HL-60/S4 treated with phorbol 12-myristate 13-acetate at 8.2 ng/mL for 4 days and 3 days (cell line): Measurements from ENCODE around the gene ZFP36L2.

Experiments
- in situ Hi-C: fragments of 300-500 bp; cut with MboI; formaldehyde crosslinking; loops from 2 replicates; pipeline ENCODE4 v1.15.0; 2022; ENCODE audit warnings: low sequenced_read_pairs

The ZFP36L2 gene

DNA sequence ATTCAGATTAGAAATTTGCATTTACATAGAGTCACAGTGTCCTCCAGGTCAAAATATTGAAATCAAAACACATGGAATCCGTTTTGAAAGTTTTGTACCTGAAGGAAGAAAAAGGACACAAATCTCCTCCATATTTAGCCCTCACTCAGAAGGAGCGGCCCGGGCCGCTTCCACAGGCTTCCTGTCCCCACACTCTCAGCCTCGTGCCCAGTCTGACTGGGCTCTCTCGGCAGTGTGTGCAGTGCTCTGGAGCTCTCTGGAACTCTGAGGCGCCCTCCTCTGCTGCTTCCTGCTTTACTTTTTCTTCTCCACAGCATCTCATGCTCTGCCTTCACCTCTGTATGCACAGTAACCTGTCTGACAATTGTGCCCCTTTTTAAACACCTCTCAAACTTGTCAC is 22.2 kb upstream of the ZFP36L2 start:
- in situ Hi-C loops, result loop anchor here (25.0 kb wide), 2 partner anchors 311 to 411 kb away; no protein-coding TSS in a partner anchor

DNA sequence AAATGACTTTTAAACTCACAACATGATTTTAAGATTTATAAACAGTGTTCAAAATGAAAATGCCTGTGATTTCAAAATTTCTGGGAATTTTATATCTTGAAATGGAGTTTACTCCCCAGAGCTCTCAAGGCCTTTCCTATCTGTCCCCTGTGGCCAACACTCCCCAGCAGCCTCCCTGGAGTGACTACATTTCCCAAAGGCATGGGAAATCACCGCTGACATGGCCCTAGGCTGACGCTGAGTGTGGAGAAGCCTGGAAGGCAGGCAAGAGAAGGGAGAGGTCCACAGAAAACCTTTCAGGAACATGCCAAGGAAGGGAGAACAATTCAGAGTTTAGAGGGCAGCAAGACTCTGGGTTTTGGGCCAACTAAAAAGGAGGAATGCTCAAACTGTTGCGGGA is 20.2 kb upstream of the ZFP36L2 start:
- in situ Hi-C loops, result loop anchor here (25.0 kb wide), 2 partner anchors 309 to 409 kb away; no protein-coding TSS in a partner anchor

DNA sequence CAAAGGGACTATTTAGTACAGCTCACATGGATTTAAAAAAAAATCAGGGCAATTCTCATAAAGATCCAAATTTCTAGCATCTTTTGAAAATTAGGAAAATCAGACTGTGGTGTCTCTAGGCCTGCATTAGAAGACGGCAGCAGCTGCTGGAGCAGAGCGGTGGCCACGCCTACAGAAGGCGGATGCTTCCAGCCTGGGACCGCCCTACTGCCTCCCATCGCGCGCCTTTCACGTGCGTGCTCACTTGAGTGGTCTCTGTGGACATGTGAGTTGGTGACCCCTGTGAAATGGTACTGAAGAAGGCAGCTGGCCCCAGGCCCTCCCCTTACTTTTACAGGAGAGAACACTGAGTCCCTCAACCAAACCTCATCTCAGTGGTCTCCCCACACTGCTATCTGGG is 15.2 kb upstream of the ZFP36L2 start:
- in situ Hi-C loops, result loop anchor here (25.0 kb wide), 2 partner anchors 304 to 404 kb away; no protein-coding TSS in a partner anchor

GRCh38 chr2:43240766-43241150 is 14.4 kb upstream of the ZFP36L2 start:
- in situ Hi-C loops, result loop anchor here (25.0 kb wide), 2 partner anchors 303 to 403 kb away; no protein-coding TSS in a partner anchor

DNA sequence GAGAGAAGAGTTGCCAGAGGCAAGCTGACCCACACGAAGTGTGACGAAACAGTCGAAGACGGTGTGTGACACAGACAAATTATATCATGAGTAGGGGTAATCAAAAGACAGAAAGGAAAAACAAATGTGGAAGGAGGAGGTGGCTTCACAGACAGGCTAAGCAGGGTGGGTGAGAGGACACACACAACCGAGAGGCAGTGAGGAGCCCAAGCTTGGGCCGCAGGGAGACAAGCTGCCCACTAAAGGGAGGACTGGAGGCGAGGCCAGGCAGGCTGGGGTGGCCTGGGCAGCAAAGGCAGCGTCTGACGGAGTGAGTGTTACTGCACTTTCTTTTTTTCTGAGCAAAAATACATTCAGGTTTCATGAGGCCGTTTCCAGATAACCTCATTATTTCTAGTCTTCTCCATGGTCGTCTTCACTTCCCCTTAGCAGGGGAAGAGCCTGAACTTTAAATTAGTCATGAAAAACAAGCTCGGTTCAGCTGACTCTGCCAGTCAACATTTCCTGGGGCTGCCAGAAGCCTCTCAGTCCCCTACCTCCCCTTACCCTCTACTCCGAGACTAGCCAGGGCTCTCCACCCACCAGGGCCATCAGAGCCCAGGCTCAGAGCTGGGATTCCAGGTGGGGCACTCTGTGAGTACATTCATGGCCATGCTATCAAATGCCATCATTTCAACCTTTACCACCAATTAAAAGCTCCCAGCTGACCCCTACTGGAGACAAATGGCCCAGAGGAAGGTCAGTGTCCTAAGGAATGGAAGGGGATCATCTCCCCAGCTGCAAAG is 13.8 kb upstream of the ZFP36L2 start:
- in situ Hi-C loops, result loop anchor here (10.0 to 25.0 kb wide), 3 partner anchors 245 to 403 kb away; no protein-coding TSS in a partner anchor

GRCh38 chr2:43238813-43239212 is 12.4 kb upstream of the ZFP36L2 start:
- in situ Hi-C loops, result loop anchor here (10.0 to 25.0 kb wide), 3 partner anchors 246 to 402 kb away; no protein-coding TSS in a partner anchor

DNA sequence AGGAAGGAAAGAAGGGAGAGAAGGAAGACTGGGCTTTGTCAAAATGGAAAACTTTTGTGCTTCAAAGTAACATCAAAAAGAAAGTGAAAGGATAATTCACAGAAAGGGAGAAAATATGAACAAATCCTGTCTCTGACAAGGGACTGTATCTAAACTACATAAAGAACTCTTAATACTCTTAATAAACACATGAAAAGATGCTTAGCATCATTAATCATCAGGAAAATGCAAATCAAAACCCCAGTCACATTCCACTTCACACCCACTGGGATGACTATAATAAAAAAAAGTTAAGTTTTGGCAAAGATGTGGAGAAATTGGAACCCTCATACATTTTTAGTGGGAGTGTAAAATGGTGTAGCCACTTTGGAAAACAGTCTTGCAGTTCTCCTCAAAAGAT is 11.8 kb upstream of the ZFP36L2 start:
- in situ Hi-C loops, result loop anchor here (10.0 to 25.0 kb wide), 3 partner anchors 247 to 401 kb away; no protein-coding TSS in a partner anchor

GRCh38 chr2:43233218-43234212 is 7.1 kb upstream of the ZFP36L2 start:
- in situ Hi-C loops, result loop anchor here (10.0 to 25.0 kb wide), 3 partner anchors 251 to 396 kb away; no protein-coding TSS in a partner anchor

DNA sequence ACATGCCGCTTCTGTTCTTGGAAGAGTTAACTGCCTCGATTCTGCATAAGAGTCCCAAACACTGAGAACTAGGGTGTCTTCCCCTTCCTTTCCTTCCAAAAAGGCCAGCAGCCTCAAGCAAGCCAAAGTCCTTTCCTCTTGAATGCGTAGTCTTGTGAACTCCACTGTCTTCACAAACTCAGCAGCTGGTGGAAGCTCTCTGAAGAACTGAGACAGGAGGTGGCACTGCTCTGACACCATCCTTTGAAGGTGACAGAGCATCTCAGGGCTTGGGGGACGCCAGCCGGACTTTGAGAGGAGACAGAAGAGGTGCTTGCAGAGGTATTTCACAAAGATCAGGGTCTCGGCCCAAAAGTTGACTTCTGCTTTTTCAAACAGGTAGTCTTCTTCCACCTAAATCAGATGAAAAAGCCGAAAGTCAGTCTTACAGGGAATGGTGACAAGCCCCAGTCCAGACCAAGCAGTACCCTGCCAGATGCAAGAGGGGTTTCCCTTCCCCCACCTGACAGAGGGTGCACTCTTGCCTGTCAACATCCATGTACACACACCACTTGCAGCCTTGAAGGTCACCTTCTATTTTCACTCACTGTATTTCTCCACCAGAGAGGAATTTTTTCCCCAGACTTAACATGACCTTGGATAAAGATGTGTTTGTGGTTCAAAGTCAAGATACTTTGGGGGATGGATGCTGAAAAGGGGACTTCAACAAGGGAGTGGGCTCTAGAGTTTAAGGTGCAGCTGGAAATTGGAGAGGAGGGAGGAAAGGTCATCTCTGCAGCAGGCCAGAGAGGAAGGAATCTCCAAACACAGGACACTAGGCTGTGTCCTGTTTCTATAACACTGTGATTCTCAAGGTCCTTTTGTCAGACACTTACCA is 4.8 kb upstream of the ZFP36L2 start:
- in situ Hi-C loops, result loop anchor here (10.0 to 25.0 kb wide), 3 partner anchors 254 to 394 kb away; no protein-coding TSS in a partner anchor

- in situ Hi-C loops, result loop anchor here (10.0 to 25.0 kb wide), 3 partner anchors 254 to 393 kb away; no protein-coding TSS in a partner anchor
Observed at GRCh38 chr2:43230351-43230885, 4.0 kb upstream of the ZFP36L2 start.

DNA sequence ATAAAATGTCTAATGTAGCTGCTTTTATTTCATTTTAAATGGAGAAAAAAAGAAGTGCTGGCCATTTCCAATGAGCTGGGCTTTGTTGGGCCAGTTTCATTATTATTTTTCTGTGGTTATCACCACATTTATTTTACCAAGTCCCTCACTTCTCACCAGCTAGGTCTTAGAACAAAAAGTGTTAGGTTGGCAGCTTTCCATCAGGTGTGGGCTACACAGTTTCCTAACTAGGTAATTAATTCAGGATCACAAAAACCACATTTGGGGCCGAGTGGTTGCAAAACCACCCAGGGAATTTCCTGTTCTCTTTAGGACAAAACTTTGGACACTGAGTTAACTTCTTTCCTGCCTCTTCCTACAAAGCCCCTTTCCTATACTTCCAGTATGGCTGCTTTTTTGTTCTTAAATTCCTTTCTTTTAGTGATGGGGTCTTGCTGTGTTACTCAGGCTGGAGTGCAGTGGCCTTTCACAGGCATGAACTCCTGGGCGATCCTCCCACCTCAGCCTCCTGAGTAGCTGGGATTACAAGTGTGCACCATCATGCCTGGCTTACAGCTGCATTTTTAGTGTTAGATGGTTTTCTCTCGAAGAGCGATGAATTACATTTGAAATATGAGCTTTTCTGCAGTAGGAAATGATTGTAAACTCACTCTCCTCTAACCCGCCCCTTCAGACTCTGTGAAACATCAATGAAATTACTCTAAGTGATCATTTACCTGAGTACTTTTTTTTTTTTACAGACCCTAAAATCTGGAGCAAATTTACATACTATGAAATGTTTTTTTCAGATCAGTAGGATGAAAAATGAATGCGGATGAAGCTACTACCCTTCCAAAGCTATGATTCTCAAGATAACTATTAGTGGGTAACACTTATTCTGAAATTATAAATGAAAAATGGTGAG is 2.6 kb upstream of the ZFP36L2 start:
- in situ Hi-C loops, result loop anchor here (25.0 kb wide), 2 partner anchors 292 to 392 kb away; no protein-coding TSS in a partner anchor

DNA sequence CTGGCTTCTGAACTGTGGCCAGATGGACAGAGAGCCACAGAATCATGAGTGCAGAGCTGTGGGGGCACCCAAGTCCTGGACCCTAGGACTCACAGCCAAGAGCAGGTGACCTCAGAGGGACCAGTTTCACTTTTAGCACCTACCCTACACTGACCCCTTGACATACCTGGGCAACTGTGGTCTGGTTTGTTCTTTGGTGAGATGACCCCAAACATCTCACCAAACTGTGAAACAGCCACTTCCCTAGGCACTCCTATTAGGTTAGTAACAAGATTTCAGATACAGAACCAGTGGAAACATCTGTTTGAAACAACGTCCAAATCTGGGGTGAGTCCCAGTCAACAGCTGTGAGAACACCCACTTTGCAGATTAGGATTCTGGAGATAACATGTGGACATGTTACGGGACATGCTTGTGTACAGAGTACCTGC is 1.9 kb upstream of the ZFP36L2 start:
- in situ Hi-C loops, result loop anchor here (25.0 kb wide), 2 partner anchors 291 to 391 kb away; no protein-coding TSS in a partner anchor

DNA sequence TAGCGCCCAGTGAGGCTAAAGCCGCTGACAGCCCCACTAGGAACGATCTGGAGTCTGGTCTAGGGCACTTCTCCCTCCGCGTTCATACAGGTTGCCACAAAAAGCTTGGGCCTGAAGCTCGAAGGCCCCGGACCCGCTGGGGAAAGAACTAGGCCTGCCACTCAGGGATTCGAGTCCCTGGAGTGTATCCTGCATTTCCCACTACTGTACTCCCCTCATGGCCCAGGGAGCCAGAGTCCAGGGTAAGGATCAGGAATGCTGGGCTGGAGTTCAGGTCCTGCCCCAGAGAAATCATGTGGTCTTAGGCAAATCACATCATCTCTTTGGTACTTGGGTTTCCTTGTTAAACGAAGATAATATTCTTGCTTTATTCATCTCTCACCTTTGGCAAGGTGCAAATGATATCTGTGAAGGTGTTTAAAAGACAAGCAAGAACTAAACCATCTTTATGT is 1.4 kb upstream of the ZFP36L2 start:
- in situ Hi-C loops, result loop anchor here (25.0 kb wide), 2 partner anchors 291 to 391 kb away; no protein-coding TSS in a partner anchor

DNA sequence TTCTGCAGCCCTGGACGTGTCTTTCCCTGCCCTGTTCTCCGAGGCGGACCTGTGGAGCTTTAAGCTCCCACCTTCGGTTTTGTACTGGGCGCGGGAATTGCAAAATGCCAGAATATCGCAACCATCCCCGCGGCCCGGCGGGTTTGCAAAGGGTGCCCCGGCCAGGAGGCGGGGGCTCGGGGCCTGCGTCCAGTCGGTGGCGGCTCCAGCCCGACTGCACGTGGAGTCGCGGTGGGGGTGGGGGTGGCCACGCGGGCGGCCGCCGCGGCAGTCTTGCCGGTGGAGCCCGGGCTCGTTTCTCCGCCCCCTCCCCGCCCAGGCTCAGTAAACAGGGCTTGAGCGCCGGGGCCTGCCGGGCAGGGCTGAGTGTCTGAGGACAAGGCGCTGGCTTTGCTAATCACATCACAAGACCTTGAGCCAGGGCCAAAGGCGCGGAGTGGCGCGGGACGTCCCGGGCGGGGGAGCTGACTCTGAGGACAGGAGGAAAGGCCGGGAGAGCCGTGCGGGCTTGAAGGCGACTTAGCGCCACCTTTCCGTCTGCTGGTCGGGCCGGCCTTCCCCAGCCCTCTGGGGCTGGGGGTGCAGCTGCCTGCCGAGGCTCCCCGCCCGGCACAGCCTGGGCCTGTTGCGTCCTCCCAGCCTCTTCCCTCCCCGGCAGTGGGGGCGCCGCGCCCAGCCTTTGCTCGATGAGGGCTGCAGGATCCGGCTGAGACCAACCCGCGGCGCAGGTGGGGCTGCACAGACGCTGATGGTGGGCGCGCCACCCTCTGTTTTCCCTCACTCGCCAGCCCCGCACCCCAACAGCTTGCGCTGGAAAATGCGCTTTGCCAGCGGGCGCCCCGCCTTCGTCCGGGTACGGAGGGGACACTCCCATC is 786 bp upstream of the ZFP36L2 start:
- in situ Hi-C loops, result loop anchor here (25.0 kb wide), 2 partner anchors 290 to 390 kb away; no protein-coding TSS in a partner anchor

DNA sequence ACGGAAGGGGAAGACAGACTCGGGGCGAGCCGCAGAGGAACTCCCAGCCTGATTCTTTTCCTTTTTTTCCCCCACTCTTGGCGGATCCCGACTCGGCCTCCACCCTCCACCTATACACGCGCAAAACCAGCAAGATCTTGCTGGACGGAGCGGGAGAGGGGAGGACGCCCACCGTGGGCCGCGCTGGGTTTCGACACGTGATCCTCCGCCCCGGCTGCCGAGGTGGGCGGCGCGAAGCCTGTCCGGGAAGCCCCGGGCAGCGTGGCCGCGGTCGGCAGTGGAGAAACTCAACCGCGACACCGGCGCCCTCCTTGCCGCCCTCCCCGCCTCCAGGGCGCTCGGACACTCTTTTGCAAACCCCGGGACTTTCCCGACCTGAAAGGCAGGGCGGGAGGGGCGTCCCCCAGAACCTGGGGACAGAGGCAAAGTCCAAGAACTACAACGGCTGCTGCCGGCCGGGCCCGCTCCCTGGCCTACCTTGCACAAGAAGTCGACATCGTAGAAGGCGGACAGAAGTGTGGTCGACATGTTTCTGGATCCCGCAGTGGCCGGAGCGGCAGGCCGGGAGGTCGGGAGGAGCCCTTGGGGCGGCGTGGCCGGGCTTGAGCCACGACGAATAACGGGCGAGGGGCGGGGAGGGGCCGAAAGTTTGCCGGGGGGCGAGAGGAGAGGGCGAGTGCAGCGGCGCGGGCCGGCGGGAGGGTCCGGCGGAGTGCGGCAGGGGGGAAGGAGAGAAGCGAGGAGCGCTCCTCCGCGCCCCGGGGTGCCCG is 433 bp downstream of the ZFP36L2 start:
- in situ Hi-C loops, result loop anchor here (25.0 kb wide), 2 partner anchors 289 to 389 kb away; no protein-coding TSS in a partner anchor

GRCh38 chr2:43225093-43225787 is 1.2 kb downstream of the ZFP36L2 start:
- in situ Hi-C loops, result loop anchor here (25.0 kb wide), 2 partner anchors 288 to 388 kb away; no protein-coding TSS in a partner anchor
